Glutamatergic neuron (in vitro differentiated cells): ENCODE measurements around the gene PTPRC. TPM values are rescaled to one million over a fixed set of nuclear protein-coding genes. Genes with fewer than 3 reads are reported as not detected.

Source experiments
- DNase-seq: peaks from one replicate; pipeline ENCODE4 v3.0.0; 2022
- H3K27ac Mint-ChIP-seq: one replicate; pipeline ENCODE4 v1.8.0; 2020; ENCODE audit warnings: mild to moderate bottlenecking, mixed read lengths, inconsistent platforms; ENCODE audit not compliant: unreplicated experiment
- H3K27me3 Mint-ChIP-seq: one replicate; pipeline ENCODE4 v1.8.0; 2020; ENCODE audit warnings: mild to moderate bottlenecking, moderate library complexity, mixed read lengths, inconsistent platforms; ENCODE audit not compliant: unreplicated experiment
- H3K36me3 Mint-ChIP-seq: one replicate; pipeline ENCODE4 v1.8.0; 2020; ENCODE audit warnings: mild to moderate bottlenecking, mixed read lengths, inconsistent platforms; ENCODE audit not compliant: unreplicated experiment
- H3K4me1 Mint-ChIP-seq: one replicate; pipeline ENCODE4 v1.8.0; 2020; ENCODE audit warnings: mild to moderate bottlenecking, low read depth, mixed read lengths, inconsistent platforms; ENCODE audit not compliant: unreplicated experiment
- H3K4me3 Mint-ChIP-seq: one replicate; pipeline ENCODE4 v1.8.0; 2020; ENCODE audit warnings: mild to moderate bottlenecking, mixed read lengths, inconsistent platforms; ENCODE audit not compliant: unreplicated experiment
- H3K9me3 Mint-ChIP-seq: one replicate; pipeline ENCODE4 v1.8.0; 2020; ENCODE audit warnings: mild to moderate bottlenecking, moderate library complexity, mixed read lengths, inconsistent platforms; ENCODE audit not compliant: unreplicated experiment
- CTCF ChIP-seq: fragments of 200-600 bp; sonication (generic); IDR thresholded peaks from one replicate; pipeline ENCODE4 v1.5.0; 2021; ENCODE audit not compliant: partially characterized antibody, unreplicated experiment
- total RNA-seq: library from RNA; stranded (reverse); fragmentation: NEBNext Ultra II Directional; extraction: Animal tissue kit (Norgen Biotek cat#: 25700); gene quantifications from one replicate; pipeline ENCODE4 v1.2.1, GENCODE V29; 2021; ENCODE audit not compliant: unreplicated experiment

Gene PTPRC
- total RNA-seq, 1 donor from 2014 or later: not detected

- H3K9me3 Mint-ChIP-seq: no peaks in the 10 kb centered on the region
- no peaks in the 10 kb centered on the region for H3K27me3 Mint-ChIP-seq
- no peaks in the 10 kb centered on the region for H3K4me1 Mint-ChIP-seq
- no peak overlapping the region for H3K4me3 Mint-ChIP-seq
- no peak for TF ChIP-seq CTCF
- no peak for DNase-seq
- no peak overlapping the region for H3K27ac Mint-ChIP-seq
- H3K36me3 Mint-ChIP-seq: no peaks in the 10 kb centered on the region
Measured at GRCh38 chr1:198747127-198747526, 108.3 kb downstream of the PTPRC start.

- Mint-ChIP-seq H3K27ac (no peak overlapping the region), H3K4me3 (no peak overlapping the region), H3K4me1 (no peaks in the 10 kb centered on the region), H3K36me3 (no peaks in the 10 kb centered on the region), H3K9me3 (no peaks in the 10 kb centered on the region), H3K27me3 (no peaks in the 10 kb centered on the region)
- no peak for DNase-seq
- TF ChIP-seq CTCF: no peak
Measured at GRCh38 chr1:198749279-198749678, 110.4 kb downstream of the PTPRC start.

- Mint-ChIP-seq H3K27me3 (no peaks in the 10 kb centered on the region), H3K9me3 (no peaks in the 10 kb centered on the region), H3K36me3 (no peaks in the 10 kb centered on the region), H3K4me3 (no peak overlapping the region), H3K27ac (no peak overlapping the region), H3K4me1 (no peaks in the 10 kb centered on the region)
- DNase-seq: no peak
- TF ChIP-seq CTCF: no peak
Measured at GRCh38 chr1:198750081-198750480, 111.2 kb downstream of the PTPRC start.

- no peak overlapping the region for H3K27ac Mint-ChIP-seq
- no peak for TF ChIP-seq CTCF
- no peak overlapping the region for H3K4me3 Mint-ChIP-seq
- H3K9me3 Mint-ChIP-seq: no peaks in the 10 kb centered on the region
- H3K27me3 Mint-ChIP-seq: no peaks in the 10 kb centered on the region
- no peak for DNase-seq
- no peaks in the 10 kb centered on the region for H3K36me3 Mint-ChIP-seq
- no peaks in the 10 kb centered on the region for H3K4me1 Mint-ChIP-seq
Measured at GRCh38 chr1:198751741-198752140, 112.9 kb downstream of the PTPRC start.

- Mint-ChIP-seq H3K36me3 (no peaks in the 10 kb centered on the region), H3K4me1 (no peaks in the 10 kb centered on the region), H3K27me3 (no peaks in the 10 kb centered on the region), H3K4me3 (no peak overlapping the region), H3K9me3 (no peaks in the 10 kb centered on the region), H3K27ac (no peak overlapping the region)
- no peak for DNase-seq
- TF ChIP-seq CTCF: no peak
Measured at GRCh38 chr1:198754670-198755069, 115.8 kb downstream of the PTPRC start.
